ENCODE measurements around the gene HMHB1. TPM values are rescaled to one million over a fixed set of nuclear protein-coding genes. Genes with fewer than 3 reads are reported as not detected.

The HMHB1 gene
- total RNA-seq, 2 experiments from 2014 or later: not detected

DNA sequence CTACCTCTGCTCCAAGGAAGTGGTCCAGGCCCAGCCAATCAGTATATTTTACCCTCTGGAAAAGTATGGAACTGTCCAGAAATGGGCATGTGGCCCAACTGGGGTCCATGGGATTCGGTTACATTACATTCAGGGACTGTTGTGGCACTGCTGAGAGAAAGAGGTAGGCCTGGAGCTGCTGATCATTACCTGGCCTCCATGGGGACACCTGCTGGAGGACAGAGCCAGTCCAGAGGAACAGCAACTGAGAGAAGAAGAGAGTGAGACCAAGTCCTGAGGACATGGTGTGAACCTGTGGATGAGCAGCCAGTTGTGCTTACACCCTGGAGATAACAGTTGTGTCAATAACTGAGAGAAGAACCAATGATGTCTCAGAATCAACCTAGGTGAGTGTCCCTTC, 48.2 kb downstream of the HMHB1 start:
- POLR2A ChIA-PET: no interaction called here
- Mint-ChIP-seq H3K27me3 (no peaks in the 10 kb centered on the region), H3K27ac (no peak overlapping the region), H3K36me3 (ENCODE audit: low read depth) (no peaks in the 10 kb centered on the region), H3K9me3 (no peaks in the 10 kb centered on the region), H3K4me3 (no peak overlapping the region), H3K4me1 (ENCODE audit: low read depth) (no peaks in the 10 kb centered on the region)
- intact Hi-C loops (cut with micrococcal nuclease): no loop called here
- ATAC-seq: no peak
- TF ChIP-seq, protein P1, sequence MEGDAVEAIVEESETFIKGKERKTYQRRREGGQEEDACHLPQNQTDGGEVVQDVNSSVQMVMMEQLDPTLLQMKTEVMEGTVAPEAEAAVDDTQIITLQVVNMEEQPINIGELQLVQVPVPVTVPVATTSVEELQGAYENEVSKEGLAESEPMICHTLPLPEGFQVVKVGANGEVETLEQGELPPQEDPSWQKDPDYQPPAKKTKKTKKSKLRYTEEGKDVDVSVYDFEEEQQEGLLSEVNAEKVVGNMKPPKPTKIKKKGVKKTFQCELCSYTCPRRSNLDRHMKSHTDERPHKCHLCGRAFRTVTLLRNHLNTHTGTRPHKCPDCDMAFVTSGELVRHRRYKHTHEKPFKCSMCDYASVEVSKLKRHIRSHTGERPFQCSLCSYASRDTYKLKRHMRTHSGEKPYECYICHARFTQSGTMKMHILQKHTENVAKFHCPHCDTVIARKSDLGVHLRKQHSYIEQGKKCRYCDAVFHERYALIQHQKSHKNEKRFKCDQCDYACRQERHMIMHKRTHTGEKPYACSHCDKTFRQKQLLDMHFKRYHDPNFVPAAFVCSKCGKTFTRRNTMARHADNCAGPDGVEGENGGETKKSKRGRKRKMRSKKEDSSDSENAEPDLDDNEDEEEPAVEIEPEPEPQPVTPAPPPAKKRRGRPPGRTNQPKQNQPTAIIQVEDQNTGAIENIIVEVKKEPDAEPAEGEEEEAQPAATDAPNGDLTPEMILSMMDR (IDR thresholded peaks at IDR 0.05): no peak
- CTCF ChIA-PET: no interaction called here
- no peak for DNase-seq

DNA sequence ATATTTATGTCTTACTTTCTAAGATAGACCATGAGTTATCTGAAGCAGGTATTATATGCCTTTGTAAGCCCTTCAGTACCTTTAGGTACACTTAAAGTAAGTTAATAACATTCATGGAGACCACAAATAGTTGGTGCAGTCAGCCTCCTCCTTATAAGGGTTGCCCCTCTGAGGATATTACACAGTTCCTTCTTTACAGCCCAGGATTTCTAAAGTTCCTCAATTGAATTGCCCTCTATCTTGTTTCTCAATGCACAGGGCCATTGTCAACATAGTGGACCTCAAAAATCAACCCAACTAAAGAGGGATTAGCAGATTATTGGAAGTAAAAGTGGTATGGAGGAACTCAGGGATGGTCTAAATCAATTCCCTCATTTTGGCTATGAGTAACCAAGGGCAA, 50.3 kb downstream of the HMHB1 start:
- ChIA-PET CTCF (no interaction called here), POLR2A (no interaction called here)
- intact Hi-C loops (cut with micrococcal nuclease): no loop called here
- Mint-ChIP-seq H3K4me3 (no peak overlapping the region), H3K27ac (no peak overlapping the region), H3K36me3 (ENCODE audit: low read depth) (no peaks in the 10 kb centered on the region), H3K4me1 (ENCODE audit: low read depth) (no peaks in the 10 kb centered on the region), H3K9me3 (no peaks in the 10 kb centered on the region), H3K27me3 (no peaks in the 10 kb centered on the region)
- ATAC-seq (no peak), DNase-seq (no peak)
- TF ChIP-seq, protein P1 (IDR thresholded peaks at IDR 0.05): no peak

DNA sequence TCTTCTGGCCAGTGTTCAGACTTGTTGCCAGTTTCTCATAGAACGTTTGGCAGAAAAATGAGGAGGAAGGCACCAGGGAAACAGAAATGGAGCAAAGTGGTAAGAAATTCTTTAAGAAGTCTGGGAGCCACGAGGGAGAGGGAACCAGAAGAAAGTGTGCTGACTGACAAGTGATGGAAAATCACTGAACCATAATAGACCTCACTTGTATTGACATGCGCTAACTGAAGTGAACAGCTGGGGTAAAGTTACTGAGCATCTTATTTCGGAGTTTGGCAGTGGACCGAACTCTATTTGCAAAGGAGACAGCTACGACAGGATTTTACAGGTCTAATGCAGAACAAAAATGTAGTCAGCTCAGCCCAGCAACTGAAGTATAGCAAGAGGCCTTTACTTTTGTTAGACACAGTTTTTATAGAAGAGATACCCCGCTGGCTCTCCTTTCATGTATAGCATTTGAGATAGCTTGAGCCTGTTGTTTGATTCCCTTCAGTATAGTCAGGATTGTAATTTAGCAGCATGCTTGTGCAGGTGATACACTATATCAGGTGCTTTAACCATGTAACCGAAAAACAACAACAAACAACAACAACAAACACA, 53.6 kb downstream of the HMHB1 start:
- H3K27ac Mint-ChIP-seq: no peak overlapping the region
- intact Hi-C loops (cut with micrococcal nuclease): no loop called here
- ChIA-PET CTCF (interaction anchor here (1.8 kb wide), 1 partner anchor 16 kb away, joined by 4 read pairs; no protein-coding TSS in a partner anchor), POLR2A (no interaction called here)
- DNase-seq (no peak), ATAC-seq (no peak)
- H3K9me3 Mint-ChIP-seq: no peaks in the 10 kb centered on the region
- H3K36me3 Mint-ChIP-seq (ENCODE audit: low read depth): no peaks in the 10 kb centered on the region
- no peaks in the 10 kb centered on the region for H3K27me3 Mint-ChIP-seq
- H3K4me3 Mint-ChIP-seq: no peak overlapping the region
- TF ChIP-seq, protein P1 (IDR thresholded peaks at IDR 0.05): no peak
- no peaks in the 10 kb centered on the region for H3K4me1 Mint-ChIP-seq (ENCODE audit: low read depth)

All from activated CD8-positive, alpha-beta T cell treated with anti-CD3 and anti-CD28 coated beads for 36 hours (primary cell).